GM08714 (cell line): ENCODE data around the gene TBC1D3E.
"Not testable (repeated sequence)": the region's sequence is repeated elsewhere in the genome, so short reads cannot be mapped to it uniquely, and the experiment has no call there.

Experiments
- H3K4me3 ChIP-seq: fragments of 200-500 bp; sonication (Bioruptor generic); 2 replicates; pipeline ENCODE4 v1.5.1; 2014; ENCODE audit warnings: mild to moderate bottlenecking, low read length, inconsistent platforms

The TBC1D3E gene

GRCh38 chr17:38127651-38128050 lies at the start of gene TBC1D3E:
TSS of gene TBC1D3E (plus strand) at chr17:38127951. CDS start at chr17:38129496, 1,545 bp downstream.
- not testable (repeated sequence) for H3K4me3 ChIP-seq

- H3K4me3 ChIP-seq: not testable (repeated sequence)
Observed at GRCh38 chr17:38087344-38087743, 40.4 kb upstream of the TBC1D3E start.

DNA sequence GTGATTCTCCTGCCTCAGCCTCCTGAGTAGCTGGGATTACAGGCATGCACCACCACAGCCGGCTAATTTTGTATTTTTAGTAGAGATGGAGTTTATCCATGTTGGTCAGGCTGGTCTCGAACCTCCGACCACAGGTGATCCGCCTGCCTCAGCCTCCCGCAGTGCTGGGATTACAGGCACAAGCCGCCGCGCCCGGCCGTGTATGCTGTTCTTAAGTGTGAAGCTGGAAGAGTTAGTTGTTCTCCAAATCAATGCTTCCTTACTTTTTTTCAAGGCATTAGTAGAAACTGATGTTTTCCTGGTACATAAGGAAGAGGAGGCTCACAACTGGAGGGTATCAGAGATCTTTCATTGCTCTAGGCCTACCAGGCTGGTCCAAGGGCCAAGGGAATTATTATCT lies 39.6 kb upstream of the TBC1D3E start:
- H3K4me3 ChIP-seq: not testable (repeated sequence)

DNA sequence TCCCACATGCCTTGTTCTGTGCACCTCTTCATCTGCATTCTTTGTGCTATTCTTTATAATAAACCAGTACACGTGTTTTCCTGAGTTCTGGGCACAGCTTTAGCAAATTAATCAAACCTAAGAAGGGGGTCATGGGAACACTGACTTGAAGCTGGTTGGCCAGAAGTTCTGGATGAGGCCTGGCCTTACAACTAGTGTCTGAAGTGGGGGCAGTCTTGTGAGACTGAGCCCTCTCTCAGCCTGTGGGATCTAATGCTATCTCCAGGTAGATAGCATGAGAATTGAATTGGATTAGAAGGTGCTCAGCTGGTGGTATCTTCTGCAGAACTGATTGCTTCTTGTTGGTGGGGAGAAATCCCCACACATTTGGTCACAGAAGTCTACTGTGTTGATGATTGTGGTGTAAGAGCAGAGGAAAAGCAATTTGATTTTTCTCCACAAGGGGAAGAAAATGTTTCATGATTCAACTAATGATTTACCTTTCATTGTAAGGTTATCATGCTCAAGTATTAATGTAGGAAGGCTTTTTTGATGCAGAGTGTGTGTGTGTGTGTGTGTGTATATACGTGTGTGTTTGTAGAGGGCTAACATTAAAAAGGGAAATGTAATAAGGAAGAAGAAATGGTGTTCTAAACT lies 33.6 kb upstream of the TBC1D3E start:
- not testable (repeated sequence) for H3K4me3 ChIP-seq

DNA sequence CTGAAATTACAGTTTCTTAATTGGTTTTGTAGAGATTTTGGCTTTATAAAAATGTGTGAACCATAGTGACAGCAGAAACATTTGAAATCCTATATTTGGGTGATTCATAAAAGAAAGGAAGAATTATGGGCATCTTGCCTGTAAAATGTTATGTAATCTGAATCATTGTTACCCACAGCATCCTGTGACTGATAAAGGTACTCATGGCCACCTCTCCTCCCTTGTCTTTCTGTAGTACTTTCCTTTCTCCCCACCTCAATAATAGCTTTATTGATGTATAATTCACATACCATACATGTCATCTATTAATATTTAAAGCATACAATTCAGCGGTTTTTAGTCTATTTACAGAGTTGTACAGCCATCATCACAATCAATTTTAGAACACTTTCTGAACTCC lies 28.5 kb upstream of the TBC1D3E start:
- H3K4me3 ChIP-seq: not testable (repeated sequence)

DNA sequence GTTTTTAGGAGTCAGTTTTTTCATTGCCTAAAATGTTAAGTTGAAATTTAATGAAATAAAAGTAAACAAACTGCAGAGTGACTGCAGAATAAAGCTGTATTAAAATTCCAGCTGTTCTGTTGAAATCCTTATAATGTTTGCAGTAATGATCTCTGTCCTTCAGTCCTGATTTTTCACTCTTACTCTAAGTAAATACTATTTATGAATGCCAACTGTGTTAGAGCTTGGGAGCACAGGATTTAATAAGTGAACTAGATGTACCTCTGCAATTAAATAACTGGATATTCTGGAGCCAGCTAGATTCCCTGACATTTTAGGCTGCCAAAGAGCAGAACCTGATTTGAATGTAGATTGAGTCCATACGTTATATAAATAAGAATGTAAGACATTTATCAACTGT lies 7.9 kb upstream of the TBC1D3E start:
- H3K4me3 ChIP-seq: not testable (repeated sequence)

- H3K4me3 ChIP-seq: not testable (repeated sequence)
Observed at GRCh38 chr17:38134860-38135259, 7.1 kb downstream of the TBC1D3E start.
